ENCODE measurements around the gene SENP1.

The SENP1 gene

GRCh38 chr12:48067250-48067938 is 38.5 kb downstream of the SENP1 start:
- Mint-ChIP-seq H3K36me3 (ENCODE audit: low read depth) (peaks cover 49% of the 10 kb centered on the region), H3K4me1 (ENCODE audit: low read depth) (peaks cover 5% of the 10 kb centered on the region), H3K27ac (no peak overlapping the region)

DNA sequence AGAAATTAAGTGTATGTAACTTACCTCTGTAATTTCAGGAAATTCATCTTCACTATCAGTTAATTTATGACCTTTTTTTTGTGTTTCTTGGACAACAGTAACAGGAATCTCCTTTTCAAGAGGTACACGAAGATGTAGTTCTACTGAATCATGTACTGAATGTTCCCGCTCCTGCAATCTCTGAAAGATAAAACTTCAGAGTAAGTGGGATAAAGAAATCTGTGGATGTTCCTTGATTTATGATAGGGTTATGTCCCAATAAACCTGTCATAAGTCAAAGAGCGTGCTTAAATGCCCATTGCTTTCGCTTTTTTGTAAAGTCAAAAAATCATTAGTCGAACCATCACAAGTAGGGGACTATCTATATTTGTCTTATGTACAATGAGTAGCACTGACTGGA is 40.8 kb downstream of the SENP1 start:
- peaks cover 5% of the 10 kb centered on the region for H3K4me1 Mint-ChIP-seq (ENCODE audit: low read depth)
- H3K36me3 Mint-ChIP-seq (ENCODE audit: low read depth), result peaks cover 52% of the 10 kb centered on the region

More at GRCh38 chr12:48067250-48067938, 38.5 kb downstream of the SENP1 start:
- H3K9me3 Mint-ChIP-seq, result no peaks in the 10 kb centered on the region
- no peak overlapping the region for H3K4me3 Mint-ChIP-seq
- no peaks in the 10 kb centered on the region for H3K27me3 Mint-ChIP-seq (ENCODE audit: low read depth)

DNA sequence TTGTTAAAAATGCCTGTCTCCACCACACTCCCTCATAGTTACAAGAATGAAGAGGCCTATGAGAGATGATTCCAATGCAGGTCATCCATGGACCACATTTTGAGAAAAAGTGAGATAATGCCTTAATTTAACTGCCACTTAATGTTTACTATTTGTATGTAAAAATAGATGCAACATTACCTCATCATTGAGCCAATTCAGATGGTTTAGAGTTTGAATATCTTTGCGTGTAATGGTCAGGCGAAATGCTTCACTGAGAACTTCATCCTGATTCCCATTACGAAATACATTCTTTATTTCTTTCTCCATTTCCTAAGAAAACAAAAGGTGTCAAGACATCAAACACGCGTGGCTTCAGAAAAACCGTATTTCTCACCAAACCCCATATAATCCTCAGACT is 42.3 kb downstream of the SENP1 start:
- H3K4me1 Mint-ChIP-seq (ENCODE audit: low read depth), result peaks cover 4% of the 10 kb centered on the region
- H3K9me3 Mint-ChIP-seq, result peaks cover 21% of the 10 kb centered on the region
- no peak overlapping the region for H3K27ac Mint-ChIP-seq
- H3K27me3 Mint-ChIP-seq (ENCODE audit: low read depth), result no peaks in the 10 kb centered on the region
- no peak overlapping the region for H3K4me3 Mint-ChIP-seq
- H3K36me3 Mint-ChIP-seq (ENCODE audit: low read depth), result peaks cover 58% of the 10 kb centered on the region

More for the DNA sequence above, 40.8 kb downstream of the SENP1 start:
- Mint-ChIP-seq H3K9me3 (peaks cover 6% of the 10 kb centered on the region), H3K4me3 (no peak overlapping the region), H3K27ac (no peak overlapping the region), H3K27me3 (ENCODE audit: low read depth) (no peaks in the 10 kb centered on the region)

DNA sequence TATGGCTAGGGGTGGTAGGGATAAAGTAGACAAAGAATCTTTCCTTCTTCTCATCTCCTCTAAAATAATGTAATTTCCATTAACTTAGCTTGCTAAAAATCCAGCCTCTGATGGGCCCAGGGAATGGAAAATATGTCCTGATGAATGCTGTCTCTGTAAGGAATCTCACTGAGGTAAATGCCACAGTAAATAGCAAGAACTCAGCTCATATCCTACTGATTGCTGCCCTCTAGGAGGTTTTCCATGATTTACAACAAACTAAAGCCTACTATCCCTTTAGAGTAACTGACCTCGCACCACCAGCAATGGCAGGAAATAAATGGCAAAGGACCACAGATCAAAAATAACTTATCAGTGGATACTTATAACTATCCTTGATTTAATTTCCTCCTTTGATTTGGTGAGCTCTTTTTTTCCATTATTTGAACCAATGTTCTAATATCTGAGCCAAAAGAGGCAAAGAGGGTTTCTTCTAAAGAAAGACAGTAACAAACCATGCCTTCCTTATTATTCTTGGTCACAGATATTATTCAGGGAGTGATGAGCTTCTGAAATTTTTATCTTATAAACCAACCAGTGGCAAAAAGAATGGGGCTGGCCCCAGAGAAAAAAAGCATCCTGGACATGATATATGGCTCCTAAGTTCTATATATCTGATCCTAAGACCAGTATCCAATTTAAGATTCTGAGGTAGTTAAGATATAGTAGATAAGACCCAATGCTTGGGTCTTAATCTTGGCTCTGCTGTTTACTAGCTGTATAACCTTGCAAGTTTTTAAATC is 43.8 kb downstream of the SENP1 start:
- Mint-ChIP-seq H3K9me3 (peaks cover 25% of the 10 kb centered on the region), H3K27me3 (ENCODE audit: low read depth) (no peaks in the 10 kb centered on the region), H3K4me3 (no peak overlapping the region), H3K27ac (no peak overlapping the region), H3K4me1 (ENCODE audit: low read depth) (no peaks in the 10 kb centered on the region), H3K36me3 (ENCODE audit: low read depth) (peaks cover 57% of the 10 kb centered on the region)

- Mint-ChIP-seq H3K4me1 (ENCODE audit: low read depth) (no peaks in the 10 kb centered on the region), H3K27me3 (ENCODE audit: low read depth) (no peaks in the 10 kb centered on the region), H3K9me3 (peaks cover 25% of the 10 kb centered on the region), H3K4me3 (no peak overlapping the region), H3K27ac (no peak overlapping the region), H3K36me3 (ENCODE audit: low read depth) (peaks cover 53% of the 10 kb centered on the region)
These were observed 45.4 kb downstream of the SENP1 start for GRCh38 chr12:48060474-48060873.

- Mint-ChIP-seq H3K27ac (no peak overlapping the region), H3K4me1 (ENCODE audit: low read depth) (no peaks in the 10 kb centered on the region), H3K9me3 (peaks cover 25% of the 10 kb centered on the region), H3K4me3 (no peak overlapping the region), H3K36me3 (ENCODE audit: low read depth) (peaks cover 48% of the 10 kb centered on the region), H3K27me3 (ENCODE audit: low read depth) (no peaks in the 10 kb centered on the region)
These were observed 47.1 kb downstream of the SENP1 start for GRCh38 chr12:48058771-48059170.

- no peak overlapping the region for H3K4me3 Mint-ChIP-seq
- H3K27me3 Mint-ChIP-seq (ENCODE audit: low read depth), result no peaks in the 10 kb centered on the region
- no peak overlapping the region for H3K27ac Mint-ChIP-seq
- peaks cover 7% of the 10 kb centered on the region for H3K4me1 Mint-ChIP-seq (ENCODE audit: low read depth)
- H3K9me3 Mint-ChIP-seq, result peaks cover 20% of the 10 kb centered on the region
- peaks cover 27% of the 10 kb centered on the region for H3K36me3 Mint-ChIP-seq (ENCODE audit: low read depth)
These were observed 50.7 kb downstream of the SENP1 start for GRCh38 chr12:48054955-48055821.

DNA sequence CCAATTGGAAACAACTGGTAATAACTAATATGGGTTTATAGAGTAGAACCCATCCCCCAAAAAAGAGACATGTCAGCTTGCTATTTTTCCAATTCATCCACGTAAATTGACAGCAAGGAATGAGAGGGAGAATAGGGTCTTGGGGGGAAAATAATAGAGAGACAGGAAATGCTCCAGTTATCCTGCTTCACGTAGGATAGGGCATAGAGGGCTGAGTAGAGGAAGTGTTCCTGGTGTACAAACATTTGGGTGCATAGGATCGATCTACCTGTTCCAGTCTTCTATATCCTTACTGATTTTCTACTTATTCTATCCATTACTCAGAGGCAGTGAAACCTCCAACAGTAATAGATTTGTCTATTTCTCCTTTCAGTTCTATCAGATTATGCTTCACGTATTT is 52.0 kb downstream of the SENP1 start:
- peaks cover 7% of the 10 kb centered on the region for H3K4me1 Mint-ChIP-seq (ENCODE audit: low read depth)
- peaks cover 22% of the 10 kb centered on the region for H3K36me3 Mint-ChIP-seq (ENCODE audit: low read depth)
- H3K9me3 Mint-ChIP-seq, result peaks cover 8% of the 10 kb centered on the region
- no peak overlapping the region for H3K27ac Mint-ChIP-seq
- H3K4me3 Mint-ChIP-seq, result no peak overlapping the region
- no peaks in the 10 kb centered on the region for H3K27me3 Mint-ChIP-seq (ENCODE audit: low read depth)

DNA sequence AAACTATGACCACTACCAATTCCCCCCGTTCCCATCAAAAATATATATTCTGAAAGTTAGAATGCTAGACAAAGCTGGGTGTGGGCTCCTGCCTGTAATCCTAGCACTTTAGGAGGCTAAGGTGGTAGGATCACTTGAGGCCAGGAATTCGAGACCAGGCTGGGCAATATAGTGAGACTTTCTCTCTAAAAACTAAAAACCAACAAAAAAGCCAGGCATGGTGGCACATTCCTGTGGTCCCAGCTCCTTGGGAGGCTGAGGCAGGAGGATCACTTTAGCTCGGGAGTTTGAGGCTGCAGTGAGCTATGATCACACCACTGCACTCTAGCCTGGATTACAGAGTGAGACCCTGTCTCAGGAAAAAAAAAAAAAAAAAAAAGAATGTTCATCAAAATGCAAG is 52.8 kb downstream of the SENP1 start:
- peaks cover 19% of the 10 kb centered on the region for H3K36me3 Mint-ChIP-seq (ENCODE audit: low read depth)
- no peak overlapping the region for H3K4me3 Mint-ChIP-seq
- no peaks in the 10 kb centered on the region for H3K27me3 Mint-ChIP-seq (ENCODE audit: low read depth)
- H3K4me1 Mint-ChIP-seq (ENCODE audit: low read depth), result peaks cover 7% of the 10 kb centered on the region
- H3K27ac Mint-ChIP-seq, result no peak overlapping the region
- H3K9me3 Mint-ChIP-seq, result peaks cover under 1% of the 10 kb centered on the region

GRCh38 chr12:48051681-48052080 is 54.2 kb downstream of the SENP1 start:
- H3K4me3 Mint-ChIP-seq, result no peak overlapping the region
- peaks cover 7% of the 10 kb centered on the region for H3K4me1 Mint-ChIP-seq (ENCODE audit: low read depth)
- peaks cover 29% of the 10 kb centered on the region for H3K36me3 Mint-ChIP-seq (ENCODE audit: low read depth)
- H3K27ac Mint-ChIP-seq, result no peak overlapping the region
- H3K9me3 Mint-ChIP-seq, result no peaks in the 10 kb centered on the region
- H3K27me3 Mint-ChIP-seq (ENCODE audit: low read depth), result no peaks in the 10 kb centered on the region

DNA sequence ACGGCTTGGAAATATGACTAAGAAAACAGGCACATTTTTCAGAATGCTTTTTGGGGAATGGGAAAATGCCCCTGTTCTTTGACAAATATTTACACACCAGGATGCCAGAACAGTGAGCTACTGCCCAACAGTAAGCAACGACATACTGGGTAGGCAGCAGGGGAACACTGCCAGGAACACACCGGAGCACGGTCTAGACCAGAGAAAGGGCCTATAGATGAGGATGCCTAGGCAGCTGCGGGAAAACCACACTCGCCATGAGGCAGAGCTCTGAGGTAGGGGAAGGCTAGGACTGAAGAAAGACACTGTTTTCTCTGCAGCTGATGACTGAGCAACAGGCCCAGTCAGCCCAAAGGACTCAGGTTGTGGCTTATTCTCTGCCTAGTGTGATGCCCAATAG is 55.7 kb downstream of the SENP1 start:
- H3K9me3 Mint-ChIP-seq, result no peaks in the 10 kb centered on the region
- H3K36me3 Mint-ChIP-seq (ENCODE audit: low read depth), result peaks cover 42% of the 10 kb centered on the region
- H3K4me1 Mint-ChIP-seq (ENCODE audit: low read depth), result peaks cover 7% of the 10 kb centered on the region
- H3K27ac Mint-ChIP-seq, result no peak overlapping the region
- H3K4me3 Mint-ChIP-seq, result no peak overlapping the region
- H3K27me3 Mint-ChIP-seq (ENCODE audit: low read depth), result no peaks in the 10 kb centered on the region

DNA sequence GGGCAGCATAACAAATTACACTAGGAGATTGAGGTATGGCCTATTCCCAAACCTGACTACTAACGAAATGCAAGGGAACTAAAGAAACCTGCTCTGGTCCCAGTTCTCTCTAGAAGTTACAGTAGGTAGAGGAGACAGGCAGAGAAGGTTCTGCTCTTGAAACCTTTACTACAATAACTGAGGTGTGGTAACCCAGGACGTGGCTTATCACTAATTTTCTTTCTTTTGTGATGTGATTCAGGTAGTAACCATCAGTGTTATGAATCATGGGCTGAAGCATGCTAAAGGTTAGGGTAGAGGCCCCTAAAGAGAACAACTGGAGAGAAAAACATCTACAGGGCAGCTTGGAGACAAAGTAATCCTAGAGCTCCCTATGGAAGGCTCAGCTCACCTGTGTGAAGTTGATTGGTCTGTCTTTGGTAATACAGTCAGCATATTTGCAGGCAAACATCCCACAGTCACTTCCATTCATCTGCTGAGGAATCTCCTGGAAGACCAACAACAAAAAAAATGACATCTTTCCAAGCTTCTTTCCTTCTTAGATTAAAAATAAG is 59.8 kb downstream of the SENP1 start:
- no peak overlapping the region for H3K27ac Mint-ChIP-seq
- no peak overlapping the region for H3K4me3 Mint-ChIP-seq
- peaks cover 2% of the 10 kb centered on the region for H3K4me1 Mint-ChIP-seq (ENCODE audit: low read depth)
- peaks cover 45% of the 10 kb centered on the region for H3K36me3 Mint-ChIP-seq (ENCODE audit: low read depth)
- H3K27me3 Mint-ChIP-seq (ENCODE audit: low read depth), result no peaks in the 10 kb centered on the region
- H3K9me3 Mint-ChIP-seq, result no peaks in the 10 kb centered on the region

GRCh38 chr12:48045061-48045846 is 60.6 kb downstream of the SENP1 start:
- Mint-ChIP-seq H3K4me1 (ENCODE audit: low read depth) (peaks cover 2% of the 10 kb centered on the region), H3K27ac (no peak overlapping the region), H3K27me3 (ENCODE audit: low read depth) (no peaks in the 10 kb centered on the region), H3K9me3 (no peaks in the 10 kb centered on the region), H3K36me3 (ENCODE audit: low read depth) (peaks cover 44% of the 10 kb centered on the region), H3K4me3 (no peak overlapping the region)

GRCh38 chr12:48044396-48044795 is 61.5 kb downstream of the SENP1 start:
- no peaks in the 10 kb centered on the region for H3K27me3 Mint-ChIP-seq (ENCODE audit: low read depth)
- no peak overlapping the region for H3K27ac Mint-ChIP-seq
- peaks cover 2% of the 10 kb centered on the region for H3K4me1 Mint-ChIP-seq (ENCODE audit: low read depth)
- no peaks in the 10 kb centered on the region for H3K9me3 Mint-ChIP-seq
- no peak overlapping the region for H3K4me3 Mint-ChIP-seq
- H3K36me3 Mint-ChIP-seq (ENCODE audit: low read depth), result peaks cover 38% of the 10 kb centered on the region

All from T-helper 1 cell treated with Interleukin-12 subunit alpha and Interleukin-12 subunit beta and Interleukin-4 antibody, amounts not matched to agents 30 μg/mL and 1 μg/mL, for 36 hours (primary cell).